SK-N-SH treated with all-trans-retinoic acid at 6 μM for 48 hours (cell line): ENCODE data around the gene GSN.

ENCODE experiments used
- OSR1 ChIP-seq: fragments of 250-450 bp; sonication (Bioruptor Pico); IDR thresholded peaks from 2 replicates; pipeline ENCODE4 v1.8.0; 2022; ENCODE audit warnings: moderate library complexity, mild to moderate bottlenecking, inconsistent platforms
- TOX ChIP-seq: fragments of 250-450 bp; sonication (Bioruptor Pico); IDR thresholded peaks from 2 replicates; pipeline ENCODE4 v1.8.0; 2021; ENCODE audit warnings: mild to moderate bottlenecking, moderate library complexity, borderline replicate concordance
- ZFP30 ChIP-seq: fragments of 450-650 bp; formaldehyde crosslinking; IDR thresholded peaks from 2 replicates; pipeline ENCODE4 v1.5.0; 2022; ENCODE audit warnings: mild to moderate bottlenecking, moderate library complexity
- TF ChIP-seq, protein P1 (sequence below): fragments of 250-450 bp; sonication (Bioruptor Pico); IDR thresholded peaks from 2 replicates; pipeline ENCODE4 v1.5.1; 2021; ENCODE audit warnings: mild to moderate bottlenecking, moderate library complexity
- TF ChIP-seq, protein P2 (sequence below): fragments of 250-450 bp; sonication (Bioruptor Pico); IDR thresholded peaks from 2 replicates; pipeline ENCODE4 v1.8.0; 2020; ENCODE audit warnings: mild to moderate bottlenecking, moderate library complexity, borderline replicate concordance

DNA sequence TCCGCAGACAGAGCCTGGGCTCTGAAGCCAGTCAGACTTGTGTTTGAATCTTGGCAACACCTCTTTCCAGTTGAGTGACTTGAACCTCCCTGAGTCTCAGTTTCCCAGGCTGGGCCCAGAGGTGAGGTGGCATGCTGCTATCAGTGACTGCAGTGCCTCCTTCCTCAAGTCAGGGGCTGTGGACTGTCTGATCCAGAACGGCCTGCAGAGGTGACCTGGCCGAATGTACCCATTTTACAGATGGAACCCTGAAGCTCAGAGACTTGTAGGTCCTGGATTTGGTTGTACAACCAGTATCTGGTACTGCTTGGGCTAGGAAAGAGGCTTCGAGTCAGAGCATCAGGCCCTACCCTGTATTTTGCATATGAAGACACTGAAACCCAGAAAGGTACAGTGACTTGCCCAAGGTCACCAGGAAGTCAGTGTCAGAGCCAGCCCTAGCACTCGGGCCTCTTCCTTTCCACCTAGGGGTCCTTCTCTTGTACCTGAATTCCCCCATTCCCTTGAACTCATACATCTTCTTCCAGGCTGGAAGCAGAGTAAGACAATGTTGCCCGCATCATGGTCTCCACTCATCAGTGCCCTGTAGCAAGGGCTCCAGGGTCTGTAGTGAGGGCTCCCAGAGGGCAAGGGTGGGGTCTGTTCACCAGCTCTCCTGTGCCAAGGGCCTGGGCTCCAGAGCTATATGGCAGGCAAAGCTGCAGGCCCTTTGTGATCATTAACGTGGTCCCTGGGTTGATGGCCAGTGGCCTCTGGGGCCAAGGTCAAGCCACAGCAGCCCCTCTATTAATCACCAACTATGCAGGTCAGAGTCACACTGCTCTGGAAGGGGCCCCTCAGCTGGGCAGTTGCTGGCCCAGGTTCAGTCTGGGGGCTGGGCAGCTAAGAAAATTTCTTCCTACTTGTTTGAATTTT lies 28.5 kb downstream of the GSN start:
- TF ChIP-seq, protein P1, sequence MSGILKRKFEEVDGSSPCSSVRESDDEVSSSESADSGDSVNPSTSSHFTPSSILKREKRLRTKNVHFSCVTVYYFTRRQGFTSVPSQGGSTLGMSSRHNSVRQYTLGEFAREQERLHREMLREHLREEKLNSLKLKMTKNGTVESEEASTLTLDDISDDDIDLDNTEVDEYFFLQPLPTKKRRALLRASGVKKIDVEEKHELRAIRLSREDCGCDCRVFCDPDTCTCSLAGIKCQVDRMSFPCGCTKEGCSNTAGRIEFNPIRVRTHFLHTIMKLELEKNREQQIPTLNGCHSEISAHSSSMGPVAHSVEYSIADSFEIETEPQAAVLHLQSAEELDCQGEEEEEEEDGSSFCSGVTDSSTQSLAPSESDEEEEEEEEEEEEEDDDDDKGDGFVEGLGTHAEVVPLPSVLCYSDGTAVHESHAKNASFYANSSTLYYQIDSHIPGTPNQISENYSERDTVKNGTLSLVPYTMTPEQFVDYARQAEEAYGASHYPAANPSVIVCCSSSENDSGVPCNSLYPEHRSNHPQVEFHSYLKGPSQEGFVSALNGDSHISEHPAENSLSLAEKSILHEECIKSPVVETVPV: no peak
- TF ChIP-seq OSR1 (CRISPR knock-in tag) (no peak), ZFP30 (no peak), TOX (CRISPR knock-in tag) (no peak)
- TF ChIP-seq, protein P2, sequence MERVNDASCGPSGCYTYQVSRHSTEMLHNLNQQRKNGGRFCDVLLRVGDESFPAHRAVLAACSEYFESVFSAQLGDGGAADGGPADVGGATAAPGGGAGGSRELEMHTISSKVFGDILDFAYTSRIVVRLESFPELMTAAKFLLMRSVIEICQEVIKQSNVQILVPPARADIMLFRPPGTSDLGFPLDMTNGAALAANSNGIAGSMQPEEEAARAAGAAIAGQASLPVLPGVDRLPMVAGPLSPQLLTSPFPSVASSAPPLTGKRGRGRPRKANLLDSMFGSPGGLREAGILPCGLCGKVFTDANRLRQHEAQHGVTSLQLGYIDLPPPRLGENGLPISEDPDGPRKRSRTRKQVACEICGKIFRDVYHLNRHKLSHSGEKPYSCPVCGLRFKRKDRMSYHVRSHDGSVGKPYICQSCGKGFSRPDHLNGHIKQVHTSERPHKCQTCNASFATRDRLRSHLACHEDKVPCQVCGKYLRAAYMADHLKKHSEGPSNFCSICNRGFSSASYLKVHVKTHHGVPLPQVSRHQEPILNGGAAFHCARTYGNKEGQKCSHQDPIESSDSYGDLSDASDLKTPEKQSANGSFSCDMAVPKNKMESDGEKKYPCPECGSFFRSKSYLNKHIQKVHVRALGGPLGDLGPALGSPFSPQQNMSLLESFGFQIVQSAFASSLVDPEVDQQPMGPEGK (CRISPR knock-in tag): no peak
